Measurements from ENCODE around the gene ELOVL7.
"Not testable (repeated sequence)": the region's sequence is repeated elsewhere in the genome, so short reads cannot be mapped to it uniquely, and the experiment has no call there.

ELOVL7 gene

DNA sequence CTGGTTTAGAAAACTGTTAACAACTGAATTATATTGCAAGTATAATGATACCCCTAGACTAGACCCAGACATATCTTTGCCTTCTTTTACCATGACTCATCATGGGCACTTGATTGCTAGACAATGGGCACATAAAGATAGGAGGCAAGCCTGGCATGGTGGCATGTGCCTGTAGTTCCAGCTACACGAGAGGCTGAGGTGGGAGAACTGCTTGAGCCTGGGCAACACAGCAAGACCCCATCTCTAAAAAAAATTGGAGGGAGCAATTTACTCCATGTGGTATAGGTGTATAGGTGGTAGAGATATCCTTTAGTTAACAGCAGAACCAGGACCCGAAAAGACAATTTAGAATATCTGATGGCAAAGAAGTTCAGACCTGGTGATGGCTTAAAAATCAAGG, 51.6 kb downstream of the ELOVL7 start:
- no peak for DNase-seq

GRCh38 chr5:60789551-60789950, 54.5 kb downstream of the ELOVL7 start:
- DNase-seq: no peak

DNA sequence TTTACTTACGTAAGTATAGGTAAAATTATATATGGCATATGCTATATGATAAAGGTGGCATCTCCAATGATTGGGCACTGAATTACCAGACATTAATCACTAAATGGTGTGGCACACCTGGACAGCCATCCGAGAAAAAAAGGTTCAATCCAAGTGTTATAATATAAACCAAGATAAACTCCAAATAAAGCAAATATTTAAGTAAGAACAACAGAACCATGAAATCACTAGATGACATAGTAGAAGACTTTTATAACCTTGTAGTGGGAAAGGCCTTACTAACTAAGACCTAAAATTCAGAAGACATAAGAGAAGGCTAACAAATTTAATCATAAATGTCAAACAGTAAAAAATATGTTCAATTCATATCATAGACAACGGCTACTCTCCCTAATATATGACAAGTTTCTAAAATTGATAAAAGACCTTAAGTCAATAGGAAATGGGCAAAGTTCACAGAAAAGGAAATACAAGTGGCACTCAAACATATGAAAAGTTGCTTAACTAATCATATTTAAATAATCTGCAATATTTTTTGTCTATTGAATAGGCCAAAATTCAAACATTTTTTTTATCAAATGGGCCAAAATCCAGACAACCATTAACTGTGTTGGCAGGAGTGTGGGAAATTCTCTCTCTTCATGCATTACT, 55.1 kb downstream of the ELOVL7 start:
- no peak for DNase-seq

GRCh38 chr5:60779466-60779865, 64.6 kb downstream of the ELOVL7 start:
- DNase-seq: no peak

GRCh38 chr5:60776343-60776742, 67.7 kb downstream of the ELOVL7 start:
- DNase-seq: no peak

- no peak for DNase-seq
These were observed 78.9 kb downstream of the ELOVL7 start for GRCh38 chr5:60765019-60765709.

DNA sequence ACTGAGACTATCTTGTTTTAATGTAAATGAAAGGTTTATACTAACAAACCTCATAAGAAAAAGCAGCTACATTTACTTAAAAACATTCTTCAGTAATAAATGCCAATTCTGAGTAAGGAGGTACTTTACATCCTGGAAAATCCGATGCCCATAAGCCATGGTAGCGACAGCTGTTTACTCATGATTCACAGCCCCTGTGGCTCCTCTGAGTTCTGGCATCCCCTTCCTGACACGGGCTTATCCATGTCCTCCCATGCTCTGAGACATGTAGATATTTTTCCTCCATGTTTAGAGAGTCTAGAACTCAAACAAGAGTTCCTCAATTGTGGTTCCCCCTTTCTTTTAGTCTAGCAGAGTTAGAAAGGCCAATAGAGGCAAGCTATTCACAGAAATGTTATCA, 81.0 kb downstream of the ELOVL7 start:
- DNase-seq: no peak

- no peak for DNase-seq
These were observed 89.6 kb downstream of the ELOVL7 start for GRCh38 chr5:60754495-60754894.

DNA sequence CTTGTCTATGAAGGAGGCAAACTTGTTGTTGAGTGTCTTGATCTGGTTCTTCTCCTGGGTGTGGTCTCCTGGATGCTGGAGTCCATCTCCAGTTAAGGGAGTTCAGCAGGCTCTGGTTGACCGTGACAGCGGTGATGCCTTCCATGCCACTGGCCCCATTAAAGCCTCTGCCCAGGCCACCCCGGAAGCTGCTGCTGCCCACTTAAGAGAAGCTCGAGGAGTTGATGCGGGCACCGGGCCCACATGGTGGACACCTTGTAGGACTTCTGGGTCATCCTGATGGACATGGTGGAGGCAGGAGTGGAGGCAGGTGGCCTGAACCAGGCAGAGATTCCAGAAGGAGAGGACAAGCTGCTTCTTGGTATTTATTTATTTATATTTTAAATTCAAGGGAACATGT, 99.4 kb downstream of the ELOVL7 start:
- DNase-seq: no peak

- DNase-seq: no peak
These were observed 100.4 kb downstream of the ELOVL7 start for GRCh38 chr5:60743511-60744314.

- no peak for DNase-seq
These were observed 103.7 kb downstream of the ELOVL7 start for GRCh38 chr5:60740322-60740721.

DNA sequence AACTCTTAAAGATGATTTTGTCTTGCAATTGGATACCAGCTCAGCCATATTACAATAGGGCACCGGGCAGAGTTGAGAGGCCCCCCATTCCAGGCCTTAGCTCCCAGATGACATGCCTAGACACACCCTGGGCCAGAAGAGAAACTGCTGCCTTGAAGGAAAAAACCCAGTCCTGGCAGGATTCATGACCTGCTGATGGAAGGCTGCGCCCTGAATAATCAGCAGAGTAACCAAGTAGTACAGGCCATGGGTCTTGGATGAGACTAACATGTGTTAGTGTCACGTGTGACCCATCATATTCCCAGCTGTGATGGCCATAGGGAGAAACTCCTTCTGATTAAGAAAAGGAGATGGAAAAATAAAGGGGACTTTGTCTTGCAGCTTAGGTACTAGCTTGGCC, 105.1 kb downstream of the ELOVL7 start:
- DNase-seq: no peak

DNA sequence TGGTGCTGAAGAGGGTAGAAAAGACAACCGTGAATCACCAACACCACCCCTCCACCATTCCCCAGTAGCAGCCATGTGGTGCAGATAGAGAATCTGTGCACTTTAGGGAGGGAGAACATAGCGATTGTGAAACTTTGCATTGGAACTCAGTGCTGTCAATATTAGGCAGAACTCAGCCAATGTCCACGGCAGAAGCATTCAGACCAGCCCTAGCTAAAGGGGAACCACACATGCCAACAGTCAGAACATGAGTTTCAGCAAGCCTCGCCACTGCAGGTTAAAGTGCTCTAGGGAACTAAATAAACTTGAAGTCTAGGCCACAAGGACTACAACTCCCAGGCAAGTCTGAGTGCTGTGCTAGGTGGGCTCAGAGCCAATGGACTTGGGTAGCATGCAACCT, 105.6 kb downstream of the ELOVL7 start:
- no peak for DNase-seq

- not testable (repeated sequence) for DNase-seq
These were observed 113.2 kb downstream of the ELOVL7 start for GRCh38 chr5:60730858-60731257.

- DNase-seq: no peak
These were observed 116.9 kb downstream of the ELOVL7 start for GRCh38 chr5:60727033-60727679.

DNA sequence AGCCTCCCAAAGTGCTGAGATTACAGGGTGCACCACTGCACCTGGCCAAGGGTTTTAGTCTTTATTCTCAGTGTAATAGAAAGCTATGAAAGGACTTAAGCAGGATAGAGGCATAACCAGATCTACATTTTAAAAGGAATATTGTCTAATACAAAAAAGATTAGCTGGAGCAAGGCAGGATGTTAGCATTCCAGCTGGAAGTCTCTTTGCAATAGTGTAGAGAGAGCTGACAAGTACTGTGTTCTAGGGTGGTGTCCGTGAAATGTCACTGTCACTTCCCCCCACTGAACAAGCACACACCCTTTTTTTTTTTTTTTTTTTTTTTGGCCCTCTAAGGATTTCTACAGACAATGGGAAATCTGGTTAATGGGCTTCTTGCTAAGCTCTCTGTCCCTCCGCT, 119.9 kb downstream of the ELOVL7 start:
- no peak for DNase-seq

- no peak for DNase-seq
These were observed 121.7 kb downstream of the ELOVL7 start for GRCh38 chr5:60722416-60722815.

GRCh38 chr5:60719329-60719728, 124.7 kb downstream of the ELOVL7 start:
- DNase-seq: no peak

DNA sequence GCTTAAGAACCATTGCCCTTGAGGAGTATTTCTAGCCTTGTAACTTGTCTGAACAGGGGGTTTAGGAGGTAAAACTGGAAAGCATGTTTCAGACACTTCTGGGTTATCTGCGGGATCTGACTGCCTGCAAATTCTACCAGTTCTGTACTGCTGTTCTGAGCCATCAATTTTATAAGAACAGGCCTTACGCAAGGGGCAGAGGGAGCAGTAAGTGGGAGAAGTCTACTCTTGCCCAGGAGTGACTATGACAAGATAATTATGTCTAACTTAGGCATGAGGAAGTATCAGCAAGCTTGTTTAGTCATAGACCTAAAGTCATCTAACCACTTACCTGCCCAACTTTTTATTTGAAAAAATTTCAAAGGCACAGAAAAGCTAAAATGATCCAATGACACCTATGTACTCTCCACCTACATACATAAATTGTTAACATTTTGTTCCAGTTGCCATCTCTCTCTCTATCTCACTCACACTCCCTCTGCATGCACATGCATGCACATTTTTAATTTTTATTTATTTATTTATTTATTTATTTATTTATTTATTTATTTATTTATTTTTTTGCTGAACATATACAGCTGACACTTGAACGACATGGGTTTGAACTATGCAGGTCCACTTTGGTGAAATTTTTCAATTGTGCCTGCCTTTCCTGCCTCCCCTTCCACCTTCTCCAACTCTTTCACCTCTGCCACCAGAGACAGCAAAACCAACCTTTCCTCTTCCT, 125.7 kb downstream of the ELOVL7 start:
- no peak for DNase-seq

DNA sequence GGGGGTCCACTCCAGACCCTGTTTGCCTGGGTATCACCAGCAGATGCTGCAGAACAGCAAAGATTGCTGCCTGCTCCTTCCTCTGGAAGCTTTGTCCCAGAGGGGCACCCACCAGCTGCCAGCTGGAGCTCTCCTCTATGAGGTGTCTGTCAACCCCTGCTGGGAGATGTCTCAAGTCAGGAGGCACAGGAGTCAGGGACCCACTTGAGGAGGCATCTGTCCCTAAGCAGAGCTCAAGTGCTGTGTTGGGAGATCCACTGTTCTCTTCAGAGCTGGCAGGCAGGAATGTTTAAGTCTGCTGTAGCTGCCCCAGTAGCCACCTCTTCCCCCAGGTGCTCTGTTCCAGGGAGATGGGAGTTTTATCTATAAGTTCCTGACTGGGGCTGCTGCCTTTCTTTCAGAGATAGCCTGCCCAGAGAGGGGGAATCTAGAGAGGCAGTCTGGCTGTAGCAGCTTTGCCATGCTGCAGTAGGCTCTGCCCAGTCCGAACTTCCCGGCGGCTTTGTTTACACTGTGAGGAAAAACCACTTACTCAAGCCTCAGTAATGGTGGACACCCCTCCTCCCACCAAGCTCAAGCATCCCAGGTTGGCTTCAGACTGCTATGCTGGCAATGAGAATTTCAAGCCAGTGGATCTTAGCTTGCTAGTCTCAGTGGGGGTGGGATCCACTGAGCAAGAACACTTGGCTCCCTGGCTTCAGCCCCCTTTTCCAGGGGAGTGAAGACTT, 128.7 kb downstream of the ELOVL7 start:
- not testable (repeated sequence) for DNase-seq

DNA sequence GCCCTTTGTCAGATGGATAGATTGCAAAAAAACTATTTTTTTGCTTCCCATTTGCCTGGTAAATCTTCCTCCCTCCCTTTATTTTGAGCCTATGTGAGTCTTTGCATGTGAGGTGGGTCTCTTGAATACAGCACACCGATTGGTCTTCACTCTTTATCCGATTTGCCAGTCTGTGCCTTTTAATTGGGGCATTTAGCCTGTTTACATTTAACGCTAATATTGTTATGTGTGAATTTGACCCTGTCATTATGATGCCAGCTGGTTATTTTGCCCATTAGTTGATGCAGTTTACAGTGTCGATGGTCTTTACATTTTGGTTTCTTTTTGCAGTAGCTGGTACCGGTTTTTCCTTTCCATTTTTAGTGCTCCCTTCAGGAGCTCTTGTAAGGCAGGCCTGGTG, 131.1 kb downstream of the ELOVL7 start:
- no peak for DNase-seq

GRCh38 chr5:60711892-60712291, 132.2 kb downstream of the ELOVL7 start:
- DNase-seq: not testable (repeated sequence)
